NB4 (cell line): Measurements from ENCODE around the gene MAP3K4.

Experiments used
- DNase-seq: peaks from one replicate; pipeline ENCODE4 v3.0.0; 2010; ENCODE audit warnings: low read depth
- H3K4me3 ChIP-seq: one replicate; pipeline ENCODE4 v1.5.1; 2011; ENCODE audit warnings: mild to moderate bottlenecking, low read depth, low read length, moderate library complexity
- MYC ChIP-seq: IDR thresholded peaks from 2 replicates; pipeline ENCODE4 v1.6.1; 2011; ENCODE audit warnings: low read depth, low read length
- POLR2A ChIP-seq: IDR thresholded peaks from 2 replicates; pipeline ENCODE4 v1.6.1; 2011; ENCODE audit warnings: mild to moderate bottlenecking; ENCODE audit not compliant: insufficient read length; ENCODE audit errors: extremely low read depth
- TF ChIP-seq, protein P1 (sequence below): IDR thresholded peaks from 2 replicates; pipeline ENCODE4 v1.6.1; 2011; ENCODE audit warnings: low read depth, low read length
- TF ChIP-seq, protein P2 (sequence below): IDR thresholded peaks from one replicate; pipeline ENCODE4 v1.5.1; 2012; ENCODE audit warnings: low read depth, low read length

Gene MAP3K4

DNA sequence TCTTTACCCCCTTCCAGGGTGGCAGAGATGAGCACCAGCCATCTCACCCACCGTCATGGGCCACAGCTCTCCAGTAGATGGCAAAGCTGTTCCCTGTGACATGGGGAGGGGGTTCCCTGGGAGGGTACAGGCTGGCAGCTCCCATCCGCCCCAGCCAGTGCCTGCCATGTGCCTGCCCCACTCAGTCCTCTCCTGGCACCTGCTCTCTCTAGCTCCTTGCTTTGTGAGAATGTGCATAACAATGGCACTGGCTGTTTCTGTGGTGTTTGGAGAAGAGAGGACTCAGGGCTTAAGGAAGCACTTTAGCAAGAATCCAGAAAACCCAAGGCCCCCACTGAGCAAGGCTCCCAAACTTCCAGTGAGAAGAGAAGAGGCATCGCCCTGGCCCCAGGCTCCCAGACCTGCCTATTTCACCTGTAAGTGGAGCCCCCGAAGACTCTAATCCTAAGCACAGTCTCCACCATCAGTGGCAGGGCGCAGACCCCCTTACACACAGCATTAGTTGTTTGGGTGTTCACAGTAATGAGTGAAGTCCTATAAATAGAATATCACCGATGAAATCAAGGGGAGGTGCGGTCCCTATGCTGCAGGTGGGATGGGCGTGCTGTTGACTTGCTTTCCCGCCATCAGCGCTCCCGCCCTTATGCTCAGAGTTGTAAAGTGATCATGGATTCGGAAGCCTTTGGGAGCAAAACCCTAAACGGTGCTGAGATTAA is 172.1 kb downstream of the MAP3K4 start:
- H3K4me3 ChIP-seq, result no peak overlapping the region
- no peak for DNase-seq
- TF ChIP-seq, protein P1, sequence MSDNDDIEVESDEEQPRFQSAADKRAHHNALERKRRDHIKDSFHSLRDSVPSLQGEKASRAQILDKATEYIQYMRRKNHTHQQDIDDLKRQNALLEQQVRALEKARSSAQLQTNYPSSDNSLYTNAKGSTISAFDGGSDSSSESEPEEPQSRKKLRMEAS, result no peak
- TF ChIP-seq MYC, result no peak
- TF ChIP-seq POLR2A, result no peak
- TF ChIP-seq, protein P2, sequence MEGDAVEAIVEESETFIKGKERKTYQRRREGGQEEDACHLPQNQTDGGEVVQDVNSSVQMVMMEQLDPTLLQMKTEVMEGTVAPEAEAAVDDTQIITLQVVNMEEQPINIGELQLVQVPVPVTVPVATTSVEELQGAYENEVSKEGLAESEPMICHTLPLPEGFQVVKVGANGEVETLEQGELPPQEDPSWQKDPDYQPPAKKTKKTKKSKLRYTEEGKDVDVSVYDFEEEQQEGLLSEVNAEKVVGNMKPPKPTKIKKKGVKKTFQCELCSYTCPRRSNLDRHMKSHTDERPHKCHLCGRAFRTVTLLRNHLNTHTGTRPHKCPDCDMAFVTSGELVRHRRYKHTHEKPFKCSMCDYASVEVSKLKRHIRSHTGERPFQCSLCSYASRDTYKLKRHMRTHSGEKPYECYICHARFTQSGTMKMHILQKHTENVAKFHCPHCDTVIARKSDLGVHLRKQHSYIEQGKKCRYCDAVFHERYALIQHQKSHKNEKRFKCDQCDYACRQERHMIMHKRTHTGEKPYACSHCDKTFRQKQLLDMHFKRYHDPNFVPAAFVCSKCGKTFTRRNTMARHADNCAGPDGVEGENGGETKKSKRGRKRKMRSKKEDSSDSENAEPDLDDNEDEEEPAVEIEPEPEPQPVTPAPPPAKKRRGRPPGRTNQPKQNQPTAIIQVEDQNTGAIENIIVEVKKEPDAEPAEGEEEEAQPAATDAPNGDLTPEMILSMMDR, result no peak

DNA sequence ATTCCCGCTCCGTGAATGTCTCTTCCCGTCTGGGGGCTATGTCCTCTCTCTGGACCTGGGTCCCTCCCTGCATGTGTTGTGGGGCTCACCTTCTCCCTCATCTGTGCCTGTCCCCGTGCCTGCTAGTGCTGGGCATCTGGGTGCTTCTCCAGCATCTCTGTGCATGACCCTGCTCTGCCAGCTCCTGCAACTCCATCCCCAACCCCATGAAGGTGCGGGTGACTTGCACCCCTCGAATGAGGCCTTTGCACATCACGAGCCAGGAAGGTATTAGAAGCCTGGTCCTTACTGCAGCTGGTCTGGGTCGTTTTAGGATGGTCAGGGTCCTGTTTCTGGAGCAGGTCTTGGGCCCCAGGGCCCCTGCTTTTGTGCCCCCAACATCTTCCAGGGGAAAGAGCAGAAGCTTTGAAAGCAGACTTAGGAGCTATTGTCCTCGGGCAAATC is 172.6 kb downstream of the MAP3K4 start:
- no peak overlapping the region for H3K4me3 ChIP-seq
- no peak for DNase-seq
- no peak for TF ChIP-seq POLR2A
- TF ChIP-seq, protein P1, result no peak
- no peak for TF ChIP-seq MYC
- TF ChIP-seq, protein P2, result no peak

GRCh38 chr6:161166176-161166575 is 174.6 kb downstream of the MAP3K4 start:
- TF ChIP-seq MYC (no peak), POLR2A (no peak)
- TF ChIP-seq, protein P2, result no peak
- TF ChIP-seq, protein P1, result no peak
- H3K4me3 ChIP-seq, result no peak overlapping the region
- DNase-seq, result no peak

GRCh38 chr6:161166677-161167076 is 175.1 kb downstream of the MAP3K4 start:
- TF ChIP-seq, protein P1, result no peak
- H3K4me3 ChIP-seq, result no peak overlapping the region
- DNase-seq, result no peak
